AG09319 (cell line): ENCODE results near the gene TMTC1.

Source experiments
- DNase-seq: peaks from one replicate; pipeline ENCODE4 v3.0.0-alpha.2; 2010; ENCODE audit warnings: low read depth; ENCODE audit errors: extremely low read depth
- CTCF ChIP-seq: IDR thresholded peaks from 2 replicates; pipeline ENCODE4 v1.5.1; 2011; ENCODE audit warnings: low read depth, mild to moderate bottlenecking, inconsistent platforms, low read length, moderate library complexity

TMTC1 gene

DNA sequence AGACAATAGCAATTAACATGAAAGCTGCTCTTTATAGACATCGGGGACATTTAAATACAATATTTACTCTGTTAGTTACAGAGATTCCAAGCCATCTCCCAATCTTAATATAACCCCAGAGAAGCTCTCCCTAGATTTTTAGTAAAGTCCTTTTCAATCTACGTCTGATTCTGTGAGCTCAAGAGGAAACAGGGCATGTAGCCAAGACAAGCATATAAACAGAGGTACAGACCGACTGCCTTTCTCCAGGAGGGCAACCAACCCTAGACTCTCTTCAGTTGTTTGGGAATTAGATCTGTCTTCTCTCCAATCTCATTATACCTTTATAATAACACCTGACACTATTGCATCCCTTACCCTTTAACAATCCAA lies 57.4 kb downstream of the TMTC1 start:
- no peak for TF ChIP-seq CTCF
- no peak for DNase-seq

GRCh38 chr12:29725587-29726320 lies 58.0 kb downstream of the TMTC1 start:
- no peak for TF ChIP-seq CTCF
- peak; percentile 64 for DNase-seq

GRCh38 chr12:29722164-29722563 lies 61.6 kb downstream of the TMTC1 start:
- no peak for TF ChIP-seq CTCF
- no peak for DNase-seq

GRCh38 chr12:29719381-29719780 lies 64.4 kb downstream of the TMTC1 start:
- DNase-seq: no peak
- no peak for TF ChIP-seq CTCF

- TF ChIP-seq CTCF: no peak
- no peak for DNase-seq
Measured at GRCh38 chr12:29717540-29718100, 66.1 kb downstream of the TMTC1 start.

DNA sequence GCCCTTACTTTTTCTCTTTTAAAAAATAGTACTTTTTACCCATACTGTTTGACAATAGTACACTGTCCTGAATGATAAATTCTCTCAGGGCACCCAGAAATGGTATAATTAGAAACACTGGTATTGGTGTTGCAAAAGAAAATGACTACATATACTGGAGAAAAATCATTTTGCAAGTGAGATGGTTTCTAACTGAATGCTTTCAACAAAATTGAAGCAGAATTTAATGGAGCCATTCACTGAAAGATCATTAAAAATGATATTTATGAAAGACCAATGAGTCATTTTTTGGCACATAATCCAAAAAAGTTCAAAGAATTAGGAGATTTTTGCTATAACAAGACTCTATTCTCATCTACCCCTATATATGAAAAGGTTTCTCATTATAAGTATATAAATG lies 68.8 kb downstream of the TMTC1 start:
- no peak for TF ChIP-seq CTCF
- no peak for DNase-seq

DNA sequence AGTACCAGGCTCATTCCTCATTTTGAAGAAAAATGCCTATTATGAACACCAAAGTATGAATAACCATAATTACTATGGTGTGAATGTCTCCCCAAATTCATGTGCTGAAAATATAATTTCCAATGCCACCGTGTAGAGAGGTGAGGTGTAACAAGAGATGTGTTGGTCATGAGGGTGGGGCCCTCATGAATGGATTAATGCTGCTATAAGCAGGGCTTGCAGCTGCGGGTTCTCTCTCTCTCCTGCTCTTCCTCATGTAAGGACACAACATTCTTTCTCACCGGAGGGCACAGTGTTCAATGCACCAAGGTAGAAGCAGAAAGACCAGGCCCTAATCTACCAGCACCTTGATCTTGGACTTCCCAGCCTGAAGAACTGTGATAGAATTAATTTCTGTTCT lies 70.0 kb downstream of the TMTC1 start:
- DNase-seq: no peak
- TF ChIP-seq CTCF: no peak
